Loucy (cell line): Measurements from ENCODE around the gene SLC25A42.

Experiments used
- CTCF ChIP-seq: fragments of 200-600 bp; sonication (generic); conservative IDR thresholded peaks from 2 replicates; pipeline ENCODE4 v1.5.1; 2014; ENCODE audit warnings: mild to moderate bottlenecking, antibody characterized with exemption, low read length
- EZH2phosphoT487 ChIP-seq: fragments of 200-600 bp; IDR thresholded peaks from 2 replicates; pipeline ENCODE4 v1.6.1; 2018; ENCODE audit warnings: antibody characterized with exemption, mild to moderate bottlenecking, moderate library complexity, borderline replicate concordance

DNA sequence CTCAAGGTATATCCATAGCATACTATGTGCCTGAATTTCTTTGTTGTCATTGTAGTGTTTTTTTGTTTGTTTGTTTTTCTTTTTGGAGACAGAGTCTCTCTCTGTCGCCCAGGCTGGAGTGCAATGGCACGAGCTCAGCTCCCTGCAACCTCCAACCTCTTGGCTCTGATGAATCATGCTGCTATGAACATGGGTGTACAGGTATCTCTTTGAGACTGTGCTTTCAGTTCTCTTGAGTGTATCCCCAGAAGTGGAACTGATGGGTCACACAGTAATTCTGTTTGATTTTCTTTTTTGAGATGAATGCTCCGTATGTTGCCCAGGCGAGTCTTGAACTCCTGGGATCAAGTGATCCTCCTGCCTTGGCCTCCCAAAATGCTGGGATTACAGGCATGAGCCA lies 13.7 kb upstream of the SLC25A42 start:
- TF ChIP-seq CTCF = no peak
- no peak for TF ChIP-seq EZH2phosphoT487
